HG03045 (cell line): ENCODE measurements around the gene DCC.
"Not testable (repeated sequence)": the region's sequence is repeated elsewhere in the genome, so short reads cannot be mapped to it uniquely, and the experiment has no call there.

ENCODE experiments used
- ATAC-seq: cut with Tn5 transposase; IDR thresholded peaks from one replicate; pipeline ENCODE4 v1.9.1; 2021; ENCODE audit warnings: mild to moderate bottlenecking, moderate library complexity; ENCODE audit not compliant: unreplicated experiment

The DCC gene

DNA sequence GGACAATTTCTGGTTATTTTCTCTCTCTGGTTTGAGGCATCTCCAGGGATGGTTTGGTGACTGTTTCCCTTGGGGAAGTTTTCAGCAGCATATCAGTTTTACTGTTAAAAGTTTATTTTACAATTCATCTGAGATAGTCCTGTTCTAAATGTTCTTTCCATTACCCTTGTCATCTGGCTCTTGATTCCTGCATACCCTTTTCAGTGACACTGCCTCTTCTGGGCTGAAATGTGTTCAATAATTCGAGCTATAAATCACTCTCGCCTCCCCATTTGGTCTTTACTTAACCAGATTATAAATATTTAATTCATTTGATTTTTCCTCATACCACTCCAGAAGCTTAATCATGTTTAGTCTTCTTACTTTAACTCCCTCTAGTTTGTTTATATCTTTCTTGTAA lies 9.5 kb downstream of the DCC start:
- no peak for ATAC-seq

DNA sequence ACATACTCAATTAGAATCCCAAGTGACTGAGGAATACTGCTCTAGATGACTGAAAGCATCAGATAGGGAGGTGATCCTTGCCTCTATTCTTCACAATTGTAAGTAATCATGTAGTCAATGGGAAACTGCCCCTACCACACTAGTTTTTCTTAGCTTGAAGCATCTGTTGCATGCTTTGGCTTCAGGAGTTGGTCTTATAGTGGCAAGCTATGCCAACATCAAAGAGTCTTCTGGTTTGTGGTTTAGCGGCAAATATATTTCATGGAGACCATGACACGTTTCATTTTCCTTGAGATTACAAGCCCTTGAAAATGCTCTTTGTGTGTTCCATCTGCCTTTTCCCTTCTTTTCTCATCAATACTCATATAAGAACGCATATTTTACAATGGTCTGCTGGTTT lies 12.9 kb downstream of the DCC start:
- no peak for ATAC-seq

DNA sequence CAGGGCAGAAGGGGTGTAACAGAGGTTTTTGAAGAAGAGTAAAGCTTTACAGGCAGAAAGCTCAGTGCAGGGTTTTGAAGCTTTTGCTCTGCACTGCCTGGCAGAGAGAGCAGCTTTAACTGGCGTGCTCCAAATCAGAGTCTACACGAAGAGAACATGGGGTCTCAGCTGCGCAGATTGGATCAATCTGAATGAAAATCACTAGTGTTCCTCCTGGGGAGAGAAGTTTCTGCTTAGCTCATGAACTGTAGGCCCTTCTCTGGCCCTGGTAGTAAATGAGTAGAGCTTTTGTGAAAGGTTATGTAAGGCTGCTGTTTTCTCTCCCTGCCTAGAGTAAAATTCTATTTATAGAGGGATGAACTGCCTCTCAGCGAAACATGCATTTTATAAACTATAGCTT lies 13.6 kb downstream of the DCC start:
- no peak for ATAC-seq

DNA sequence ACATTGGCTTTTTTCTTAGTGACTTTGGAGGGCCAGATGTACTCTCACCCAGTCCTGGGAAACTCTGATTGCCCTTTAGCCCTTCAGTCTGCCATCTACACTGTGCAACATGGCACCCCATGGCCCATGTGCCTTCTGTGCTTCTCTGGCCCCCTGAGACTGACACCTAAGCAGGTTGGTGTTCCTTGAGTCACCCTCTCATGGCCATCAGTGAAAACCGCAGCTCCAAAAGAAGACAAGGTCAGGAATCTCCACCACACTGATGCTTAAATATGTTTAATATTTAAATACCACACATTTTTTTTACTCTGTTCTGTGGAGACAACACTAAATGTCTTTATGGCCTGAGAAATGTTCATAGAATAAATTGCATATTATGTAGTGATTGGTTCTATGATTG lies 23.9 kb downstream of the DCC start:
- no peak for ATAC-seq

DNA sequence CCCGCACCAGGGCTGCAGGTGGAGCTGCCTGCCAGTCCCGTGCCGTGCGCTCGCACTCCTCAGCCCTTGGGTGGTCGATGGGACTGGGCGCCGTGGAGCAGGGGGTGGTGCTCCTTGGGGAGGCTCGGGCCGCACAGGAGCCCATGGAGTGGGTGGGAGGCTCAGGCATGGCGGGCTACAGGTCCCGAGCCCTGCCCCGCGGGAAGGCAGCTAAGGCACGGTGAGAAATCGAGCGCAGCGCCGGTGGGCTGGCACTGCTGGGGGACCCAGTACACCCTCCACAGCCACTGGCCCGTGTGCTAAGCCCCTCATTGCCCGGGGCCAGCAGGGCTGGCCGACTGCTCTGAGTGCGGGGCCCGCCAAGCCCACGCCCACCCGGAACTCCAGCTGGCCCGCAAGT lies 26.9 kb downstream of the DCC start:
- ATAC-seq: not testable (repeated sequence)

DNA sequence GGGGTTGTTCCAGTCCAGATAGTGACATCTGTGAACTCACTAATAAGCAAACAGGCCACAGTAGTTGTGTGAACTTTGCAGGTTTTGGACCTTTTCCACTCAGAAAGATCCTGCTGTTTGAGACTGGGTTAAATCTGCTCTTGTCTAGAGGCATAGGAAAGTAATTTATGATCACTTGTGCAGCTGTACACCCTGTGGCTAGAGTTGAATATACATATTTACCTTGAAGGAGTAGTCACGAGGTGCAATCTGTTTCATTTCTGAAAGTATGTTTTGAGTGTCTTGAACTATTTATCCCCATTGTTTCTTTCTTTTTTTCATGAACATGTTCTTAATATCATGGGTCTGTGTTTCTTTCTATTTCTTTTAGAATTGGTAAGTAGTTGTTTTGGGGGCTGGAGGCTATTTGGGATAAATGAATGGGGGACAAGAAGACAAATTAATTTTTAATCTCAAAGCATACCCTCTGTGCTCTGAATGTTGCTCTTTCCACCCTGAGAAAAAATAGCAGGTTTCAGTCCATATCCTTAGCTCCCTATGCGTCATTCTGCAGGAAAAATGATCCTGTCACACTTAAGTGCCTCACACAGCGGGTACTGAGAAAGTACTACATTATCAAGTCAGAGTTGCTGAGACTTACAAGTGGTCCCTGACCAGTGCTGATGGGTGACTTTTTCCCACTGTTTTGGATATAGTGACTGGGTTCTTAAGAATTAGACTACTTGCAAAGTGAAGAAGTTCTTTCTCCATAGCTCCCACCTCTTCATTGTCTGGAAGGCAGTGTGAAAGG lies 28.2 kb downstream of the DCC start:
- no peak for ATAC-seq

DNA sequence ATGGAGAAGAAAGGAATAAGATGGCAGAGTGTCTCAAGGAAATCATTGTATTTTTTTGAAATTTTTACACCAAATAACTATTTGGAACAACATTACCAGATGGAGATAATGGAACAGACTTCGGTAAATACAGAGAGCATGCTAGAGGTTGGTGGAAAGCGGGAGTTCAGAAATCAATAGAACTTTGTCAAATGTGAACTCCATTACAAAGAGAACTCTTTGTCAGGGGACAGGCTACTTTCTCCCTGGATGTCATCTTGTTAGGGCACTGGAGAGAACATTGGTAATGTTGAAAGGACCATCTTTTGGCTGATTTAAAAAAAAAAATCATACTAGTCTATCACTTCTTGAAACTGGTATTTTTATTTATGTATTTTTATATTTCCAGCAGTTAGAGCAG lies 30.8 kb downstream of the DCC start:
- ATAC-seq: no peak

DNA sequence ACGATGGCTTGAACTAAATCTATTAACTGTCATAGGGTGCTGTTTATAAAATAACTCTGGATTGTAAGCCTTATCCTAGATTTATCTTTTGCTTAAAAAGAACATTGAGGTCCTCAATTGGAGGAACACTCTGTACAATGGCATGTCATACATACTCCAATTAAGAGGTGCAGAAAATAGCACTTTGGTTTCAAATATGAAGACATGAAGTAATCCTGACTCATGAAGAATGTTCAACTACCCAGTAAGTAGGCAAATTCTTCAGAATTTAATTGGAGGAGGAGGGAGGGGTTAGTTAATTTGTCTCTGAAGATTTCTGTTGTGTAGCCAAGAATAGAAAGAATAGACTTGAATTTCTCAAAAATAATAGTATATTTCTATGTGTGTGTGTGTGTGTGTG lies 36.1 kb downstream of the DCC start:
- ATAC-seq: no peak

DNA sequence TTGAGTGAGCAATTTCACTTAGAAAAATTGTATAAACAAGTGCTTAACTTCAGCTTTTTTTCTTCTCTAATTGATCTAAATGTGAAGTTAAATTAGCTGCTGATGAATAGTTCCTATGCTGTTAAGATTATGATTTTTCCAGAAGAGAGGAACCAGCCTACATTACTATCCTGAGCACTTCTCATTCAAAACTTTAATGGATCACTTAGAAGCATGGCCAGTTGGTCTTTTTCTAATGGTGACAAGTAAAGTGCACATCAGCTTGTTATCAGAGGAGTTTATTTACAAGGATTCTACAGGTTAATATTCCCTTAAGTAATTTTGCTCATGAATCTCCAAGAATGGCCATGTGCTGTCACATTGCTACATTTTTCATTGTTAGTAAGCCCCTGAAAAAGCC lies 37.1 kb downstream of the DCC start:
- ATAC-seq: no peak

DNA sequence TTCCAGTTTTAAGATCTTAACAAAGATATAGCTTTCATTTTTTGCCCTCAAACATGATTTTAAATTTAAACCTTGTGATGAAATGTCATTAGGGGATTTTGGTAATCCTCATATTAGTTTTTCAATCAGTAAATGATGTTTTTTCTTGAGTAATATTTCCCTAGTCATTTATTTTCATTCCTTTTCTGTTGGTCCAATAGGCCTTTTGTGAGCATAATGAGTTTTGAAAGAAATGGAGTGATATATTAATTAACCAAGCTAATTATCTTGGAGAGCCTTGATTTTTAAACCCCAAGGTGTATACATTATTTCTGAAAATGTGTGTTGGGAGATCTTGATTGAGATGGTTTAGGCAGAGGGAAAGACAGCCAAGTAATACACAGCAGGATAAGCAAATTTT lies 46.3 kb downstream of the DCC start:
- ATAC-seq: no peak

DNA sequence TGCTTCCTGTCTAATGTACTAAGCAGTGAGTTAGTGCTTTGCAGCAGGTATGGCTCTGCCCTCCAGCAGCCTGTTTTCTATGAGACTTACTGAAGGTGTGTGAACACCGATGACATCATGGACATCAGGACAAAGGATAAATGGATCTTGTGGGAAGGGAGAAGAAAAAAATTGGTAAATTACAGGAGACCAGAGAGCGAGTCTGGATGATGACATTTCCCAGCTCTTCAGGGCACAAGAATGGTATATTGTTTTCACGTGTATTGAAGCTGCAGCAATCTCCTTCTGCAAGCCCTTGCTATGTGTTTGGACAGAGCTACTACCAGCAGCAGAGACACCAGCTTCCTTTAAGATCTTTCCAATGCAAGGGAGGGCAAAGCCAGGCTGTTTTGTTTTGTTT lies 47.2 kb downstream of the DCC start:
- ATAC-seq: no peak

DNA sequence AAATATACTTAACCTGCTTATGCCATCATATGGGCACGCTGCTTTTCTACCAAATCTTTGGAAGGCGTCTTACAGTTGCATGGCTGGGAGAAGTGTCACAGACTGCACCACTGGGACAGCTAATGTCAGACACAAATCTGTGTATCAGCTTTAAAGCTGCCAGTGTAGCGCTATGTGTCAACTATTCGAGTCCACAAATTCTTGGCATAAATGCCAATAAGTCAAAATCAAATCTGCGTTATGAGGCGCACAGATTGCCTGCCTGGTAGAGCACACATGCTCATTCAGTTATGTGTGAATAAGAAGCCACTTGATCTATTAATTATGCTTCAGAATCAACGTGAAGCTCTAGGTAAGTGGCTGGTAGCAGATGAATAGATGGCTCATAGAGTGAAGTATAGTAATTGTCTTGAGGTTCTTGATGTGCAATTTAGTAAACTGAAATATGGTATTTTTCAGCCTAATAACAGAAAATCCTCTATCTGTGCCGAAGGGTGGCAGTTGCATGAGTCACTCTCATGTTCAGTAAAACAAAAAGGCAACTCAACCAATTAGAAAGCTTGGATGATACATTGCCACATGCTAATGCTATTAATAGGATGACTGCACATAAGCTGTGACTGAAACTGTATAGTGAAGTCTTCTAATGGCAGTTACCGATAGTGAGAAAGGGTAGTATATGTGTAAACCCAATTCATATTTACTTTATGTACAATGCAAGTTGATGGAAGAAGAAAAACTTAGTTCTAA lies 52.0 kb downstream of the DCC start:
- ATAC-seq: no peak

DNA sequence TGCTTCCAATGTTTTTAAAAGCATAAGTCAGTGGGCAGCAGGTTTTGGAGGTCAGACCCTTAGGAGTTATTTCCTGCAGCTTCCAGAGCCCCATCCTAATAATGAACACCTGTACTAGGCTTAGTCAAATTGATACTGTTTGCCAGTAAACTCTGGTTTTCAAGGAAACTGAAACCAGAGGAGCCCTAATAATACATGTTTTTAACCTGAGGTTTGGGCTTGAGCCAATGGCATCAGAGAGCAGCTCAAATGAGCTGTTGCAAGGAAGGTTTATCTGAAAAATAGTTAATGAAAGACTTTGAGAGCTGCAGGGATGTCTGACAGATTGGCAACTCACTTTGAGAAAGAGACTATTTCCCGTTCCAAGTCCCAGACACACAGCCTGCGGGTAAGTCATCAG lies 54.6 kb downstream of the DCC start:
- peak; percentile 42 for ATAC-seq

DNA sequence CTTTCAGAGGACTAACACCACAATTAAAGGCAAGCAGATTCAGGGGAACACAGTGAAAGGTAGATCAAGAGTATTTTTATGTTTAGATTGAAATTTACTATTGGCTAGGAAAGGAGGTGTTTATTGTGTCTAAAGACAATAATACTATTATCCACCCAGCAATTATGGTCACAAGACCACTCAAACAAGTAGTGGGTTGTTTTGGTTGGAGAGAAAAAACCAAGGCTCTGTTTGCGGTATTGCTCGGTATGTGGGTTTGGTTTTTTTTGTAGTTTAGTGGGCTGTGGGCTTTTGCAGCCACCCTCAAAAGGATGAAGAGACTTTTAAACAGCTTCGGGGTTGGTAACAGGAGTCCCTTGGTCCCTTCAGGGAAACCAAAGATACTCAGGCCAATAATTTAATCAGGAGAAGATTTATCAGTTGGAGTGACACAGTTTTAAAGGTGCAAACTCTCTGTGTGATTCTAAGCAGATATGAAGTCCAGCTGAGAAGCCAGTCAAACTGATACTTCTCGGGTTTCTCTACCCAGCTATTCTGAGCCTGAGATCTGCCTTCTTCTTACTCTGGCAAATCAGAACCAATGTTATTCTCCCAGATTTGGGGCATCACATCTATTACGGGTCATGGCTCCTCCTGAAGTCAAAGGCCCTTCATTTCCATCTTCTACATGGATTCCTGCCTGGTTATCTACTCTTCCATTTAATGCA lies 55.3 kb downstream of the DCC start:
- peak; percentile 72 for ATAC-seq

DNA sequence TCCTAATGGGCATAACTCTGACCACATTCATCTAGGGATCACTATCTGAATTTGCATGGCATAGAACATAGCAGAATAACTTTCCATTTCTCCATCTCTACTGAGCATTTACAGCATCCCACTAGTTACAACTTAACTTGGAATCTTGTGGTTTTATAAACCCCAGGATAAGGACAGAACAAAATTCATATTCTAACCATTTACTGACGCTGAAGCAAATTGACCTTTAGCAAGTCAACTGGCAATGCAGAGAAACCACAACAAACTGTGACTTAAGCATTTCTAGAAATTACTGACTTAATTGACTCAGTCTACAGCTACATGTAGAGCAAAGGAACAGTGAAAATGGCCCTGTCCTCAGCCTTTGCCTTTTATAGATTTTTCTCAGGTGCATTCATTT lies 61.2 kb downstream of the DCC start:
- ATAC-seq: no peak

DNA sequence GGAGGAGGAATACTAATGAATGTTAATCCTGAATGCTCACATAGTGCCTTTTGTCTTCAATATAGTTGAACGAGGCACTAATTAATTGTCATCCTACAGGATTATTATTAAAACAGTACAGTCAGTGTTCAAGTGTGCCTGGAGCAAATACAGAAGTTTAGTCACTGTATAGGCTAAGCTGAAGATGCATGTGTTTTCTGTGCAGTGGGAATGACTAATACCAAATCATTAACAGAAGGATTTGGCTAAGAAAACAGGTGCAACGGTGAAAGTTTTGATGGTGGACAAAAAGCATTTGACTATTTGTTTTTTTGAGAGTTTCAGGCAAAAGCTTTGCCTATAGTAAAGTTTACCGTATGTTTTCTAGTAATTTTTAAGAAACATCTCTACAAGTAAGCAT lies 62.8 kb downstream of the DCC start:
- no peak for ATAC-seq

DNA sequence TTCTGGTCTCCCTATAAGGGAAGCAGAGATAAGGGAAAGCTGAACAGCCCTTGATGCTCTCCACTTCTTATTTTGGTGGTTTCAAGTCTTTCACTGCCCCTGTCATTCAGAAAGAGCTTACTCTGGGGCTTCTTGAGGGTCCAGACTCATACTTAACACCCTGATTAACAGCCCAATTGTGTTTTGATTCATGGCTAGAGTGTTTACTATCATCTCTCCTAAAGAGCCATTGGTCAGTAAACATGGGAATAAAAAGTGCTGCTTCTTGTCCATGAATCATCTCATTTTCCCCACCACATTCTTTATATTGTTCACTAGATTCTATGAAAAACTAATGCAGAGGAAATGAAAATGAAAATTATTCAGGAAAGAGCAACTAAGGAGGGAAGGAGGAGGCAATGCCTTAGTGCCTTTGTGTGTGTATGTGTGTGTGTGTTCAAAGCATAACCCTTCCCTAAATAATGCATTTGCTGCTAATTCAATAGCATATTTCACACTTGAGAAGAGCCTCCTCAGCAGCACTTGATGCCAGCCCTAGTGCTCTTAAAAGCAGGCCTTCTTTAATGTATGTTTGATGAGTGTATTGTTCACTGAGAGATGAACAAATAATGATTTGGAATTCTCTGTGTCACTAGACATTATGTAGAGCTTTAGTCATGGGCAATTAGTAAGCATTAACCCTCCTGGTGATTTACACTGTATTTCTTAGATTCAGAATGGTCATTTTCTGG lies 63.5 kb downstream of the DCC start:
- ATAC-seq: no peak

DNA sequence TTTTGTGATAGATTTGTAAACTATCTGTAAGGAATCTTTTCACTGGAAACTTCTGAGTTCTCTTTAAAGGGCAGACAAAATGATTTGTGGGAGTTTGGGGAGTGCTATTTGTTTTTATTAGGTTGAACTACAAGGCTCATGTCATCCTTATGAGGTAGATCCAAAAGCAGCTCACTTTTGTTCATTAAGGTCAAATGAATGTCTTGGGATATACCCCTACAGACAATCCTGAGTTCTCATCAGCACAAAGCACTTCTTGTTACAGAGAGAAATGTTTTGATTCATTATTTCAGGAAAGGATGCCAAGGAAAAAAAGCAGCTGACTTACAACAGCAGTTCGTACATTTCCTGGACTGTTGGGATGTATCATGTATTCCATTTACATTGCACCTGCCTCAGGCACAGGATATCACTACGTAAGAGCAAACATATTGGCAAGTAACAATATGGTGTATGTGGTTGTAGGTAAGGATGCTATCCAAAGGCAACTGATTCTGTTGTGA lies 68.9 kb downstream of the DCC start:
- no peak for ATAC-seq

DNA sequence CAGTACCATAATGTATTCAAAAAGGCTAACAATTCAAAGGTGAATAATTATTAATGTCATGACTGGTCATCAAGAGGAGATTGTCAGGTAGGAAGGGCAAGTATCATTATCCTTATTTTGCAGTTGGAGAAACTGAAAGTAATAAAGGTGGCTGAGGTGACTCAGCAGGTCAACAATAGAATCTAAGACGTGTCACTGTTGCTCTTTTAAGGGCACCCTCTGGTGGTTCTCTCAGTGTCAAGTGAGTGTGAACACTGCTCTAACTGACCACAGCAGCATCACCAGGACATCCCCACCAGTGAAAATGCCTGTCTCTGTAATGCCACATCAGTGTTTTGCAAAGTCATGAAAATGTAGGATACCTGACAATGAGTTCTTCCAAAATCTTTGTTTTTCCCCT lies 69.7 kb downstream of the DCC start:
- peak; percentile 99 for ATAC-seq

DNA sequence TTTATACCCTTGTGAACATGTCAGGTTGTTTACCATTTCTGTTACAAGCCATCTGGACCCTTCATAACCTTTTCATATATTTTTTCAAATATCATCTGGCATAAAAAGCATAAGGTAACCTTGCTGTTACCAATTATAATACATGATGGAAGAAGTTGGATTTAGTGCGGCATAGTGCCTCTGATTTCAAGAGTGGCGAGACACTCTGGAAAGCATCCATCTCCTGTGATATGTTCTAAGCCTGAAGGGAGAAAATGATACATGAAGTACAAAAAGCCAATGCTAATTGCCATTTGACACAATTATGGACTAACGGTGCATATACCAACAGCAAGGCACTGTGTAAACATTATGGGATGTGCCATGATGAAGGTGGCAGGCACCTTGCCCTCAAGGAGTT lies 75.1 kb downstream of the DCC start:
- no peak for ATAC-seq

DNA sequence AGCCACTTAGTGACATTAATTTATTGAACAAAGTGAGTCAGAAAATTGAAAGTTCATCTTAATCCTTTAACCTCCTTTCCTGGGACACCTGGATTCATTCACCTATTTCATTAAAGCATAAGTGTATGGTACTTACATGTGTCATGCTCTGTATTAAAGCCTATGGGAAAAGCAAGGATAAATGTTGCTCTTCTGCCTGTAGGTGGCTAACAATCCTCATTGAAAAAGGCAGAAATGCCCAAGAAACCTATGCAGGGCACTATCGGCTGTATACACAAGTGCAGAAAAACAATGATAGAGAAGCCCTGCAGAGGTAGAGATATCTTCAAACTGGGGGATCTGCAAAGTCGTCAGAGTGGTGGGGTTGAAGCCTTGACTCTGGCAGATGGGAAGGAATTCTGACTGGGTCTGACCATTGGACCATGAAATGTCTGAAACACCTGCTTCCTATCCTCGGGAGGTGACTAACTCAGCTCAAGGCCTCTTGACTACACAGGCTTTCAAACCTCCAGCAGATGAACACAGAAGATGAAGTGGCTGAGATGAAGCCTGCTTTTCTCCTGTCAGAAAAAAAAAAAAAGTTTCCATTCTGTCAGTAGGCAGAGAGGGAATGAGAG lies 83.1 kb downstream of the DCC start:
- no peak for ATAC-seq
